Measurements from ENCODE around the gene HORMAD1.
"Not testable (repeated sequence)": the region's sequence is repeated elsewhere in the genome, so short reads cannot be mapped to it uniquely, and the experiment has no call there.

The HORMAD1 gene

GRCh38 chr1:150720703-150721102 lies at the start of gene HORMAD1:
HORMAD1 (minus strand) TSS chr1:150720895; CDS start chr1:150719505, 1,390 bp downstream.
- DNase-seq (ENCODE audit: low spot score) = no peak

- not testable (repeated sequence) for DNase-seq (ENCODE audit: low spot score)
These were observed 47.0 kb upstream of the HORMAD1 start for GRCh38 chr1:150767704-150768103.

GRCh38 chr1:150765977-150766301 lies 45.2 kb upstream of the HORMAD1 start:
- not testable (repeated sequence) for DNase-seq (ENCODE audit: low spot score)

GRCh38 chr1:150765296-150765976 lies 44.7 kb upstream of the HORMAD1 start, which contains the start of gene CTSS:
CTSS (minus strand) TSS chr1:150765778; CDS start chr1:150764763, 1,015 bp downstream.
- no peak for DNase-seq (ENCODE audit: low spot score)

- peak; percentile 42 for DNase-seq (ENCODE audit: low spot score)
These were observed 44.0 kb upstream of the HORMAD1 start for GRCh38 chr1:150764617-150765101.

GRCh38 chr1:150763018-150763417 lies 42.3 kb upstream of the HORMAD1 start:
- DNase-seq (ENCODE audit: low spot score) = no peak

GRCh38 chr1:150762552-150762951 lies 41.9 kb upstream of the HORMAD1 start:
- no peak for DNase-seq (ENCODE audit: low spot score)

GRCh38 chr1:150761801-150762200 lies 41.1 kb upstream of the HORMAD1 start:
- DNase-seq (ENCODE audit: low spot score) = no peak

- DNase-seq (ENCODE audit: low spot score) = no peak
These were observed 39.3 kb upstream of the HORMAD1 start for GRCh38 chr1:150760013-150760412.

- DNase-seq (ENCODE audit: low spot score) = no peak
These were observed 32.7 kb upstream of the HORMAD1 start for GRCh38 chr1:150753416-150753815.

- DNase-seq (ENCODE audit: low spot score) = no peak
These were observed 30.7 kb upstream of the HORMAD1 start for GRCh38 chr1:150751443-150751842.

GRCh38 chr1:150749720-150750311 lies 29.1 kb upstream of the HORMAD1 start:
- DNase-seq (ENCODE audit: low spot score) = no peak

- DNase-seq (ENCODE audit: low spot score) = no peak
These were observed 28.4 kb upstream of the HORMAD1 start for GRCh38 chr1:150748878-150749719.

- DNase-seq (ENCODE audit: low spot score) = no peak
These were observed 9.5 kb upstream of the HORMAD1 start for GRCh38 chr1:150730130-150730721.

GRCh38 chr1:150724336-150724735 lies 3.6 kb upstream of the HORMAD1 start:
- no peak for DNase-seq (ENCODE audit: low spot score)

- DNase-seq (ENCODE audit: low spot score) = no peak
These were observed 597 bp downstream of the HORMAD1 start for GRCh38 chr1:150720098-150720497.

- DNase-seq (ENCODE audit: low spot score) = no peak
These were observed 2.3 kb downstream of the HORMAD1 start for GRCh38 chr1:150718225-150718891.

GRCh38 chr1:150709031-150709430 lies 11.7 kb downstream of the HORMAD1 start:
- DNase-seq (ENCODE audit: low spot score) = not testable (repeated sequence)

GRCh38 chr1:150708595-150708994 lies 12.1 kb downstream of the HORMAD1 start:
- no peak for DNase-seq (ENCODE audit: low spot score)

GRCh38 chr1:150706091-150706490 lies 14.6 kb downstream of the HORMAD1 start:
- DNase-seq (ENCODE audit: low spot score) = no peak

- DNase-seq (ENCODE audit: low spot score) = no peak
These were observed 17.3 kb downstream of the HORMAD1 start for GRCh38 chr1:150703427-150703826.
